HepG2 (cell line): ENCODE measurements around the gene ESPNL. TPM values are rescaled to one million over a fixed set of nuclear protein-coding genes. Genes with fewer than 3 reads are reported as not detected.

Experiments used
- ARNTL ChIP-seq: sonication (generic); formaldehyde crosslinking; IDR thresholded peaks from 2 replicates; pipeline ENCODE4 v1.4.0; 2020; ENCODE audit warnings: mild to moderate bottlenecking, missing genetic modification reagents
- ATF7-NPFF ChIP-seq: sonication (generic); formaldehyde crosslinking; IDR thresholded peaks from 2 replicates; pipeline ENCODE4 v1.8.1; 2023; ENCODE audit warnings: mild to moderate bottlenecking, low read depth, missing genetic modification reagents, moderate library complexity
- BRCA1 ChIP-seq: sonication (generic); formaldehyde crosslinking; IDR thresholded peaks from 2 replicates; pipeline ENCODE4 v1.4.0; 2020; ENCODE audit warnings: missing genetic modification reagents
- BRD4 ChIP-seq: sonication (generic); formaldehyde crosslinking; IDR thresholded peaks from 2 replicates; pipeline ENCODE4 v1.4.0; 2020; ENCODE audit warnings: missing genetic modification reagents
- CAMTA2 ChIP-seq: sonication (generic); formaldehyde crosslinking; IDR thresholded peaks from 2 replicates; pipeline ENCODE4 v1.4.0; 2020; ENCODE audit warnings: mild to moderate bottlenecking, missing genetic modification reagents, borderline replicate concordance
- GPN1 ChIP-seq: sonication (generic); formaldehyde crosslinking; IDR thresholded peaks from 2 replicates; pipeline ENCODE4 v1.5.1; 2020; ENCODE audit warnings: missing genetic modification reagents, borderline replicate concordance
- HNF1B ChIP-seq: sonication (generic); formaldehyde crosslinking; IDR thresholded peaks from 2 replicates; pipeline ENCODE4 v1.5.1; 2020; ENCODE audit warnings: mild to moderate bottlenecking, moderate library complexity, missing genetic modification reagents
- HNRNPL ChIP-seq: fragments of 200-400 bp; formaldehyde crosslinking; IDR thresholded peaks from 2 replicates; pipeline ENCODE4 v1.6.1; 2017; ENCODE audit warnings: mild to moderate bottlenecking, low read depth, low read length
- HOXA5 ChIP-seq: sonication (generic); formaldehyde crosslinking; IDR thresholded peaks from 2 replicates; pipeline ENCODE4 v1.4.0; 2020; ENCODE audit warnings: missing genetic modification reagents
- KAT2B ChIP-seq: fragments of 150-350 bp; IDR thresholded peaks from 2 replicates; pipeline ENCODE4 v1.6.1; 2014; ENCODE audit warnings: low read depth, low read length, borderline replicate concordance
- MYC ChIP-seq: sonication (generic); formaldehyde crosslinking; IDR thresholded peaks from 2 replicates; pipeline ENCODE4 v1.9.0; 2021; ENCODE audit warnings: missing genetic modification reagents, borderline replicate concordance
- PAX8 ChIP-seq: sonication (generic); formaldehyde crosslinking; IDR thresholded peaks from 2 replicates; pipeline ENCODE4 v1.8.0; 2022; ENCODE audit warnings: mild to moderate bottlenecking, missing genetic modification reagents, borderline replicate concordance
- POLR2AphosphoS2 ChIP-seq: IDR thresholded peaks from 2 replicates; pipeline ENCODE4 v1.6.1; 2011; ENCODE audit warnings: low read depth, low read length, improper control_type of control experiment
- TBL1XR1 ChIP-seq: fragments of 150-350 bp; IDR thresholded peaks from 2 replicates; pipeline ENCODE4 v1.6.1; 2014; ENCODE audit warnings: borderline replicate concordance, low read length; ENCODE audit not compliant: partially characterized antibody
- ZFYVE20 ChIP-seq: sonication (generic); formaldehyde crosslinking; IDR thresholded peaks from 2 replicates; pipeline ENCODE4 v1.8.0; 2023; ENCODE audit warnings: low read depth, mild to moderate bottlenecking, moderate library complexity, missing genetic modification reagents, borderline replicate concordance
- ZMYM3 ChIP-seq: sonication (generic); formaldehyde crosslinking; IDR thresholded peaks from 2 replicates; pipeline ENCODE4 v1.5.1; 2020; ENCODE audit warnings: mild to moderate bottlenecking, missing genetic modification reagents
- ZNF614 ChIP-seq: IDR thresholded peaks from 2 replicates; pipeline ENCODE4 v1.6.1; 2018; ENCODE audit warnings: missing biosample characterization, missing genetic modification reagents, inconsistent platforms, borderline replicate concordance
- ZNF720 ChIP-seq: sonication (generic); formaldehyde crosslinking; IDR thresholded peaks from 2 replicates; pipeline ENCODE4 v1.4.0; 2020; ENCODE audit warnings: missing genetic modification reagents
- ZNF777 ChIP-seq: sonication (generic); formaldehyde crosslinking; IDR thresholded peaks from 2 replicates; pipeline ENCODE4 v1.4.0; 2020; ENCODE audit warnings: missing genetic modification reagents
- polyA plus RNA-seq, 8 experiments: library from polyadenylated mRNA; depleted of rRNA in 3 of 8; stranded (reverse) in 7 of 8; unstranded in 1 of 8; fragments of >200 nt; fragmentation: Illumina TruSeq in 4 of 8; extraction: Trizol in 4 of 8; gene quantifications; 2 replicates each; pipeline versions ENCODE4 v1.2.1 to v1.2.3, GENCODE V29; 2011 to 2016; ENCODE audit warnings: low read depth in 4 of 8, missing spikeins in 1 of 8, mixed read lengths in 1 of 8; ENCODE audit not compliant: insufficient read depth in 1 of 8
- total RNA-seq, 5 experiments: library from RNA; depleted of rRNA; stranded (reverse); fragments of >200 nt; fragmentation: Illumina TruSeq; extraction: Trizol; gene quantifications; 2 replicates each; pipeline ENCODE4 v1.2.3, GENCODE V29; 2016; ENCODE audit warnings: low read depth in 1 of 5
- TF ChIP-seq, protein P1 (sequence below): sonication (generic); formaldehyde crosslinking; IDR thresholded peaks from 2 replicates; pipeline ENCODE4 v1.4.0; 2020; ENCODE audit warnings: missing genetic modification reagents
- TF ChIP-seq, protein P2 (sequence below): sonication (generic); formaldehyde crosslinking; IDR thresholded peaks from 2 replicates; pipeline ENCODE4 v1.4.0; 2020; ENCODE audit warnings: missing genetic modification reagents
- TF ChIP-seq, protein P3 (sequence below): sonication (generic); formaldehyde crosslinking; IDR thresholded peaks from 2 replicates; pipeline ENCODE4 v1.4.0; 2020; ENCODE audit warnings: low read depth, mild to moderate bottlenecking, missing genetic modification reagents
- TF ChIP-seq, protein P4 (sequence below): IDR thresholded peaks from 2 replicates; pipeline ENCODE4 v1.6.1; 2016; ENCODE audit warnings: missing compliant biosample characterization, missing genetic modification reagents, borderline replicate concordance

ESPNL gene
- total and polyA plus RNA-seq, 2 of the 13 experiments (the other 11 are each of a cell fraction or from before 2014, with no cell fraction given): 0.45 to 0.80 TPM

- no peak for TF ChIP-seq ZFYVE20
- no peak; the same call in 1 of the 2 replicates for TF ChIP-seq ZNF777 (CRISPR knock-in tag)
- TF ChIP-seq ZNF720: no peak
- TF ChIP-seq PAX8 (CRISPR knock-in tag): no peak
- no peak for TF ChIP-seq ZMYM3 (CRISPR knock-in tag)
- TF ChIP-seq HNRNPL: no peak
- TF ChIP-seq TBL1XR1: peak; percentile 46
- TF ChIP-seq BRCA1 (CRISPR knock-in tag): peak; percentile 84; the same call in 1 of the 2 replicates
- TF ChIP-seq, protein P1, sequence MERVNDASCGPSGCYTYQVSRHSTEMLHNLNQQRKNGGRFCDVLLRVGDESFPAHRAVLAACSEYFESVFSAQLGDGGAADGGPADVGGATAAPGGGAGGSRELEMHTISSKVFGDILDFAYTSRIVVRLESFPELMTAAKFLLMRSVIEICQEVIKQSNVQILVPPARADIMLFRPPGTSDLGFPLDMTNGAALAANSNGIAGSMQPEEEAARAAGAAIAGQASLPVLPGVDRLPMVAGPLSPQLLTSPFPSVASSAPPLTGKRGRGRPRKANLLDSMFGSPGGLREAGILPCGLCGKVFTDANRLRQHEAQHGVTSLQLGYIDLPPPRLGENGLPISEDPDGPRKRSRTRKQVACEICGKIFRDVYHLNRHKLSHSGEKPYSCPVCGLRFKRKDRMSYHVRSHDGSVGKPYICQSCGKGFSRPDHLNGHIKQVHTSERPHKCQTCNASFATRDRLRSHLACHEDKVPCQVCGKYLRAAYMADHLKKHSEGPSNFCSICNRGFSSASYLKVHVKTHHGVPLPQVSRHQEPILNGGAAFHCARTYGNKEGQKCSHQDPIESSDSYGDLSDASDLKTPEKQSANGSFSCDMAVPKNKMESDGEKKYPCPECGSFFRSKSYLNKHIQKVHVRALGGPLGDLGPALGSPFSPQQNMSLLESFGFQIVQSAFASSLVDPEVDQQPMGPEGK: peak; percentile 84
- TF ChIP-seq, protein P2, sequence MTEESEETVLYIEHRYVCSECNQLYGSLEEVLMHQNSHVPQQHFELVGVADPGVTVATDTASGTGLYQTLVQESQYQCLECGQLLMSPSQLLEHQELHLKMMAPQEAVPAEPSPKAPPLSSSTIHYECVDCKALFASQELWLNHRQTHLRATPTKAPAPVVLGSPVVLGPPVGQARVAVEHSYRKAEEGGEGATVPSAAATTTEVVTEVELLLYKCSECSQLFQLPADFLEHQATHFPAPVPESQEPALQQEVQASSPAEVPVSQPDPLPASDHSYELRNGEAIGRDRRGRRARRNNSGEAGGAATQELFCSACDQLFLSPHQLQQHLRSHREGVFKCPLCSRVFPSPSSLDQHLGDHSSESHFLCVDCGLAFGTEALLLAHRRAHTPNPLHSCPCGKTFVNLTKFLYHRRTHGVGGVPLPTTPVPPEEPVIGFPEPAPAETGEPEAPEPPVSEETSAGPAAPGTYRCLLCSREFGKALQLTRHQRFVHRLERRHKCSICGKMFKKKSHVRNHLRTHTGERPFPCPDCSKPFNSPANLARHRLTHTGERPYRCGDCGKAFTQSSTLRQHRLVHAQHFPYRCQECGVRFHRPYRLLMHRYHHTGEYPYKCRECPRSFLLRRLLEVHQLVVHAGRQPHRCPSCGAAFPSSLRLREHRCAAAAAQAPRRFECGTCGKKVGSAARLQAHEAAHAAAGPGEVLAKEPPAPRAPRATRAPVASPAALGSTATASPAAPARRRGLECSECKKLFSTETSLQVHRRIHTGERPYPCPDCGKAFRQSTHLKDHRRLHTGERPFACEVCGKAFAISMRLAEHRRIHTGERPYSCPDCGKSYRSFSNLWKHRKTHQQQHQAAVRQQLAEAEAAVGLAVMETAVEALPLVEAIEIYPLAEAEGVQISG: no peak
- TF ChIP-seq, protein P3, sequence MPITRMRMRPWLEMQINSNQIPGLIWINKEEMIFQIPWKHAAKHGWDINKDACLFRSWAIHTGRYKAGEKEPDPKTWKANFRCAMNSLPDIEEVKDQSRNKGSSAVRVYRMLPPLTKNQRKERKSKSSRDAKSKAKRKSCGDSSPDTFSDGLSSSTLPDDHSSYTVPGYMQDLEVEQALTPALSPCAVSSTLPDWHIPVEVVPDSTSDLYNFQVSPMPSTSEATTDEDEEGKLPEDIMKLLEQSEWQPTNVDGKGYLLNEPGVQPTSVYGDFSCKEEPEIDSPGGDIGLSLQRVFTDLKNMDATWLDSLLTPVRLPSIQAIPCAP (CRISPR knock-in tag): no peak; the same call in 1 of the 2 replicates
- TF ChIP-seq KAT2B: no peak
- no peak for TF ChIP-seq GPN1 (CRISPR knock-in tag)
- no peak for TF ChIP-seq CAMTA2 (CRISPR knock-in tag)
- peak; percentile 48; the same call in 1 of the 2 replicates for TF ChIP-seq HOXA5 (CRISPR knock-in tag)
- no peak for TF ChIP-seq ATF7-NPFF (CRISPR knock-in tag)
- TF ChIP-seq BRD4 (CRISPR knock-in tag): no peak
- TF ChIP-seq ARNTL: no peak
- TF ChIP-seq, protein P4, sequence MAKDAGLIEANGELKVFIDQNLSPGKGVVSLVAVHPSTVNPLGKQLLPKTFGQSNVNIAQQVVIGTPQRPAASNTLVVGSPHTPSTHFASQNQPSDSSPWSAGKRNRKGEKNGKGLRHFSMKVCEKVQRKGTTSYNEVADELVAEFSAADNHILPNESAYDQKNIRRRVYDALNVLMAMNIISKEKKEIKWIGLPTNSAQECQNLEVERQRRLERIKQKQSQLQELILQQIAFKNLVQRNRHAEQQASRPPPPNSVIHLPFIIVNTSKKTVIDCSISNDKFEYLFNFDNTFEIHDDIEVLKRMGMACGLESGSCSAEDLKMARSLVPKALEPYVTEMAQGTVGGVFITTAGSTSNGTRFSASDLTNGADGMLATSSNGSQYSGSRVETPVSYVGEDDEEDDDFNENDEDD: no peak; the same call in 1 of the 2 replicates
- TF ChIP-seq POLR2AphosphoS2: no peak
- no peak for TF ChIP-seq HNF1B
- TF ChIP-seq ZNF614 (CRISPR knock-in tag): peak; percentile 98
- TF ChIP-seq MYC (CRISPR knock-in tag): no peak
These were observed 20.2 kb upstream of the ESPNL start (continued) for GRCh38 chr2:238079874-238080327.
